Common myeloid progenitor, CD34-positive (primary cell): ENCODE results near the gene SLC6A8.
"Not testable (repeated sequence)": the region's sequence is repeated elsewhere in the genome, so short reads cannot be mapped to it uniquely, and the experiment has no call there.

Experiments used
- CTCF ChIA-PET: fragments of 350-600 bp; sonication (Branson Sonifier 250); formaldehyde crosslinking; loops from one replicate; lab custom pipeline; 2021; ENCODE audit warnings: antibody characterized with exemption; lab: Charles Lee
- POLR2A ChIA-PET: fragments of 350-600 bp; sonication (Branson Sonifier 250); formaldehyde crosslinking; loops from one replicate; lab custom pipeline; 2021; ENCODE audit warnings: antibody characterized with exemption; lab: Charles Lee
- DNase-seq, 3 donors: peaks; one replicate each; pipeline versions ENCODE4 v3.0.0 to v3.0.0-alpha.2; 2013
- H3K27ac ChIP-seq, 2 experiments: 1 replicate in 1 of 2; 2 replicates in 1 of 2; pipeline ENCODE4 v1.7.0; 2013; ENCODE audit warnings: inconsistent platforms in 2 of 2, low read length in 2 of 2, mild to moderate bottlenecking in 2 of 2, low read depth in 1 of 2, moderate library complexity in 1 of 2; ENCODE audit not compliant: severe bottlenecking in 2 of 2, insufficient read depth in 1 of 2, poor library complexity in 1 of 2
- H3K27me3 ChIP-seq, 5 experiments: replicated peaks in 2 of 5; 1 replicate in 3 of 5; 2 replicates in 2 of 5; pipeline versions ENCODE4 v1.6.1 to v1.7.0; 2013; ENCODE audit warnings: low read length in 4 of 5, mild to moderate bottlenecking in 2 of 5, moderate library complexity in 2 of 5, inconsistent platforms in 1 of 5; ENCODE audit not compliant: insufficient read depth in 5 of 5, control insufficient read depth in 4 of 5
- H3K36me3 ChIP-seq, 4 experiments: 1 replicate in 2 of 4; 2 replicates in 2 of 4; pipeline versions ENCODE4 v1.6.1 to v1.7.0; 2013; ENCODE audit warnings: low read length in 3 of 4, control low read depth in 1 of 4, mild to moderate bottlenecking in 1 of 4; ENCODE audit not compliant: control insufficient read depth in 4 of 4, insufficient read depth in 4 of 4
- H3K4me1 ChIP-seq, 4 experiments: 1 replicate in 3 of 4; 2 replicates in 1 of 4; pipeline versions ENCODE4 v1.6.1 to v1.7.1; 2013; ENCODE audit warnings: low read length in 3 of 4, mild to moderate bottlenecking in 3 of 4, control low read depth in 1 of 4, inconsistent platforms in 1 of 4, moderate library complexity in 1 of 4; ENCODE audit not compliant: control insufficient read depth in 4 of 4, insufficient read depth in 4 of 4; ENCODE audit errors: control extremely low read depth in 1 of 4
- H3K4me3 ChIP-seq, 7 experiments: 1 replicate in 4 of 7; 2 replicates in 3 of 7; pipeline versions ENCODE4 v1.5.1 to v1.7.0; 2013; ENCODE audit warnings: mild to moderate bottlenecking in 7 of 7, low read length in 6 of 7, moderate library complexity in 6 of 7, inconsistent platforms in 2 of 7, low read depth in 2 of 7, control low read depth in 1 of 7; ENCODE audit not compliant: insufficient read depth in 4 of 7, control insufficient read depth in 1 of 7; ENCODE audit errors: extremely low read depth in 1 of 7
- H3K9me3 ChIP-seq, 5 experiments: 1 replicate in 4 of 5; 2 replicates in 1 of 5; pipeline versions ENCODE4 v1.6.1 to v1.7.1; 2013; ENCODE audit warnings: low read length in 4 of 5, mild to moderate bottlenecking in 2 of 5, inconsistent platforms in 1 of 5, low read depth in 1 of 5, moderate library complexity in 1 of 5; ENCODE audit not compliant: control insufficient read depth in 4 of 5, insufficient read depth in 2 of 5; ENCODE audit errors: control extremely low read depth in 1 of 5
- WGBS: methylation state at CpG from one replicate; pipeline ENCODE4 v1.1.5; 2013; ENCODE audit not compliant: insufficient coverage; 5-methylcytosine and 5-hydroxymethylcytosine counted together

SLC6A8 gene

DNA sequence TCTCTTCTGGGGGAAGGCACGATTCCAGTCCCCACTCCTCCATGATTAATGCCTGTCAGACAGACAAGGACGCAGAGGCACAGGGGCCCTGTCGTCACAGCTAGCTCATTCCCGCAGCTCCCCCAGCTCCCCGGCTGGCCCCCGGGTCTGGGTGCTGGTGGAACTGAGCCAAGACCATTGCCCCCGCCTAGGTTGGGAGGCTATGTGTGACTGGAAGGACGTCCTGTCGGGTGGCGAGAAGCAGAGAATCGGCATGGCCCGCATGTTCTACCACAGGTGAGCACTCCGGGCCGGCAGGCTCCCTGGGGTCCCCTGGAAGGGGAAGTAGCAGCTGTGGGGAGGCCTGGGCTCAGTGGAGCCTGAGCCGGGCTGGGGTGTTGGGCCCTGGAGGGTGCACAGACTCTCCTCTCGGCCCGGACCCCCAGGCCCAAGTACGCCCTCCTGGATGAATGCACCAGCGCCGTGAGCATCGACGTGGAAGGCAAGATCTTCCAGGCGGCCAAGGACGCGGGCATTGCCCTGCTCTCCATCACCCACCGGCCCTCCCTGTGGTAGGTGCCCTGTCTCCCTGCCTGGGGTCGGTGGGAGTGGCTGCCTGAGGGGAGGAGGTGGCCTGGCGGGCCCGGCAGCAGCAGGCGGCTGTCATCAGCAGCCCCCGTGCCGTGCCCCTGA is 55.2 kb downstream of the SLC6A8 start:
- H3K36me3 ChIP-seq, H3K4me3 ChIP-seq, H3K4me1 ChIP-seq, POLR2A ChIA-PET, H3K9me3 ChIP-seq, H3K27ac ChIP-seq, H3K27me3 ChIP-seq, DNase-seq, CTCF ChIA-PET: not testable (repeated sequence)
- 81% methylated on average over 12 of the region's 32 CpGs for WGBS

GRCh38 chrX:153743468-153744209 is 55.9 kb downstream of the SLC6A8 start:
- H3K4me1 ChIP-seq, POLR2A ChIA-PET: not testable (repeated sequence)
- 75% methylated on average over 14 of the region's 35 CpGs for WGBS

GRCh38 chrX:153744210-153745066 is 56.7 kb downstream of the SLC6A8 start:
- DNase-seq: peak in 2 of 3 donors; percentile 46 to 63
- WGBS: 47% methylated on average over 19 of the region's 38 CpGs
- Histone ChIP-seq H3K27ac (no peak overlapping the region), H3K27me3 (peaks cover 0 to 6% (median 0%) of the 10 kb centered on the region in 5 experiments), H3K36me3 (no peaks in the 10 kb centered on the region), H3K9me3 (no peaks in the 10 kb centered on the region), H3K4me1 (peaks cover 0 to 4% (median 3%) of the 10 kb centered on the region in 4 experiments), H3K4me3 (peak overlapping the region in 1 of 7 experiments; percentile 40)
- ChIA-PET CTCF (no interaction called here), POLR2A (no interaction called here)

More at GRCh38 chrX:153743468-153744209, 55.9 kb downstream of the SLC6A8 start:
- H3K27me3 ChIP-seq, H3K9me3 ChIP-seq, DNase-seq, H3K36me3 ChIP-seq, H3K4me3 ChIP-seq, H3K27ac ChIP-seq, CTCF ChIA-PET: not testable (repeated sequence)

GRCh38 chrX:153745067-153745433 is 57.3 kb downstream of the SLC6A8 start:
- H3K27me3 ChIP-seq, CTCF ChIA-PET, POLR2A ChIA-PET, H3K4me3 ChIP-seq, H3K9me3 ChIP-seq, H3K4me1 ChIP-seq, DNase-seq, H3K36me3 ChIP-seq, H3K27ac ChIP-seq: not testable (repeated sequence)
- WGBS: 55% methylated on average over 5 of the region's 12 CpGs
